Measurements from ENCODE around the gene PACSIN2.

The PACSIN2 gene

GRCh38 chr22:42878561-42879305 lies 136.2 kb downstream of the PACSIN2 start:
- no peak for DNase-seq

DNA sequence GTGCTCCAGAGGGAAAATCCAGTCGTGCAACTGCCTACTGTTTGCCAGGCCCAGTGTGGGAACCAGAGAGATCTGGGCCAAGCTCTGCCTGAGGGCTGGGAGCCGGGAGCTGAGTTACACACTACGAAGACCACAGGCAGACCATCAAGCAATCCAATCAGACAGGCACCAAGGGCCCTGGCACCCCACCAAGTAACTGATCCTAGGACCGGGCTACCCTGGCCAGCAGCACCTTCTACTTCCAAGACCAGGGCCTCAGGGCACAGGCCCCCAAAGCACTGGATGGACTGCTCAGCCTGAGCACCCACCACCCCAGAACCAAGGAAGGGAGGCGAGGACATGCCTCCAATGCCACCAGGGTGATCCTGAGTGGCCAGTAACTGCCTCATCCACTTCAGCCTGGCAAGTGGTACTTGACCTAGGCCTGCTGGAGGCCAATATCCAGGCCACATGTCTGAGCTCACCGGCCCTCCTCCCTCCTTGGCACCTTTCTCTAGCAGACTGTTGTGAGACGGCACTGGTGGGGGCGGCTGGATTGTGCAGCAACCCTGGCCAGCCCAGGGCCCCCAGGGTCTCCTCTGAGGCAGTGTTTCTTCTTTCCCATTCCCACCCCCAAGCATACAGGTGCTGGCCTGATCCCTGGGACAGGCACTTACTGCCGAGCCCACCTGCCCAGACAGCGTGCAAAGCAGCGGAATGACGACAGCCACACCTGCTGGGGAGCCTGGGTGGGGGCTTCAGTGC lies 137.2 kb downstream of the PACSIN2 start:
- DNase-seq = no peak

DNA sequence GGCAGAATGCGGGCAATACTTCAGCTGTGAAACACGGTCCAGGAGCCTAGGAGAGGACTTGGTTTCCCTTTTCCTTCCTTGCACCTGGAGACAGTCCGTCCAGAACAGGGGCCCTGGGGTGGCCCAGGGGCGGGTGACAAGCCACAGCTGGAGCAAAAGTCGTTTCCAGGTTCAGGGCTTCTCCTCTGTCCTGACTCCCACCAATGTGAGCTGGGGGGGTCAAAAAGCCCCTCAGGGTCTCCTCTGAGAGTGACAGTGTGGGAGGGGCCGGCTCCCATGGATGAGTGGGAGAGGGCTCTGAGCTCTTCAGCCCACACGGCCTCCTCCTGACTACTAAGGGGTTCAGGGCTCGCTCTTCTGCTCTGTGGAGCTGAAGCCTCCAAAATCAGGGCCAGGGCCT lies 137.8 kb downstream of the PACSIN2 start:
- DNase-seq = no peak

DNA sequence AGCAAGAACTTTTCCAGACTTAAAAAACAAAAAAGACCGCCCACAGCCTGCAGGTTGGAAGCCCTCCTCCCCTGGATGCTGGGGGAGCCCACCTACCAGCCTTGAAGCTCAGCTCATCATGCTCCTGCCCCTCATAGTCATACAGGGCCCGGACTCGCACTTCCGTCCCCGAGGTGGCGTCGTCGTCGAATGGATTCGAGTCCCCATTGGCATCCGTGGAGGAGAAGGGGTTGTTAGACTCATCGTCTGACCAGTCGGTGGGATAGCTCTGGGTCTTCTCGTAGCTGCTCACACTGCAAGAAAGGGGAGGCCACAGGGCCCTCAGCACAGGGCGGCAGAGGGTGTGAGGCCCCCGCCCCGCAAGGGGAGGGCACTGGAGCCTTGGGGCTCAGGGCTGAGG lies 138.9 kb downstream of the PACSIN2 start:
- no peak for DNase-seq

GRCh38 chr22:42874010-42874409 lies 140.9 kb downstream of the PACSIN2 start:
- DNase-seq = no peak

GRCh38 chr22:42873356-42873755 lies 141.6 kb downstream of the PACSIN2 start:
- no peak for DNase-seq

DNA sequence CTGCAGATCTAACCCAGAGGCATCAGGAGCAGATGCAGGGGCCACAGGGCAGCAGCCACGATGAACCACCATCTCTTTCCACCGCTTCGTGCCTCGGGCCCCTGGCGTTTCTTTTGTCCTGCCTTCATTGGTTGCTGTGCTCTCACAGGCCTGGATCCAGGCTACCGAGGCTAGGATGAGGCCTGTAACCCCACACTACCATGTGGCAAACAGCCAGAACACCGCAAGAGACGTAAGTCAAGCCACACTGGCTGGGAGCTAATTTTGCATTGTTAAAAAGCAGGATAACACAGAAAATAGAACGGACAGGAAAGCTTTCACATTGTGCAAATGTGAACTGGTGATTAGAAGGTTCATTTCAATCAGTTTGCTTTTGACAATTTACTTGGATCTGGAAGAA lies 142.1 kb downstream of the PACSIN2 start:
- DNase-seq = no peak

- no peak for DNase-seq
These were observed 143.6 kb downstream of the PACSIN2 start for GRCh38 chr22:42871146-42872050.

DNA sequence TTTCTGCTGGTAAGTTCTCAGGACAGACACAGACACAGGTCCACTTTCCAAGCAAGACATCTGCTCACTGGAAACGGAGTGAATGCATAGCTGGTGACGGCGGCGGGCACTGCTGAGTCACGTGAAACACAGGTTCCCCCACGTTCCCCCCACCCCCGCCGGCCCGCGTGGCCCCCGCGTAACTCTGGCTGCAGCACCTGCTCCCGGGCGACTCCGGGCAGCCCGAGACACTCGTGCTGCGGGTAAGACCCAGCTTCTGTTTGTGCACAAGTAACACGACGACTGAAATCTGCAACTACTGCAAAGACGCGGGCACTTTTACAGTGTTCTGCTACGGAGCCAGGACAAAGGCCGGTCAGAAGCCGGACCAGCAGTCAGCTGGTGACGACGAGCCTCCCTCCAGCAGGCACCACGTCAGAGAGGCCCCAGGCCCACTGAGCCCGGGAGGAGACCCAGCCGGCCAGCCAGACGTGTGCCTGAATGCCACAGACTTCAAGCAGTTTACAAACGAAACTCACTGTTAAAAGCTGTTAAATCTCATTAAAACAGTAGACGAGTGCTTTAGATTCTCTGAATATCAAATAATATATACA lies 145.0 kb downstream of the PACSIN2 start:
- DNase-seq = no peak

- no peak for DNase-seq
These were observed 145.5 kb downstream of the PACSIN2 start for GRCh38 chr22:42869463-42869862.

GRCh38 chr22:42868751-42869251 lies 146.1 kb downstream of the PACSIN2 start:
- DNase-seq = no peak

- no peak for DNase-seq
These were observed 148.8 kb downstream of the PACSIN2 start for GRCh38 chr22:42866100-42866499.

GRCh38 chr22:42865536-42865935 lies 149.4 kb downstream of the PACSIN2 start:
- no peak for DNase-seq

DNA sequence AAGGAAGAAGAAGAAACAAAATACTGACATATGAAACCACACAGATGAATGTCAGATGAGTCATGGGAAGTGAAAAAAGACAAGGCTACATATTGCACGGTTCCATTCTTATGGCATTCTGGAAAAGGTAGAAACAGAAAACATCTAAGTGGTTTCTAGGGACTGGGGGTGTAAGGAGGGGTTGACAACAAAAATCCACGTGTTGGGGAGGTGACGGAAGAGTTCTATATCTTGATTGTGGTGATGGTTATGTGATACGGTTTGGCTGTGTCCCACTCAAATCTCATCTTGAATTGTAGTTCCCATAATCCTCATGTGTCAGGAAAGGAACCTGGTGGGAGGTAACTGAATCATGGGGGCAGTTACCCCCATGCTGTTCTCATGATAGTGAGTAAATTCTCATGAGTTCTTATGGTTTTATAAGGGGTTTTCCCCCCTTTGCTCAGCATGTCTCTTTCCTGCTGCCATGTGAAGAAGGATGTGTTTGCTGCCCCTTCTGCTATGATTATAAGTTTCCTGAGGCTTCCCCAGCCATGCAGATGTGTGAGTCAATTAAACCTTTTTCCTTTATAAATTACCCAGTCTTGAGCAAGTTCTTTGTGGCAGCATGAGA lies 151.5 kb downstream of the PACSIN2 start:
- DNase-seq = peak; percentile 6

GRCh38 chr22:42862045-42862734 lies 152.8 kb downstream of the PACSIN2 start:
- no peak for DNase-seq

GRCh38 chr22:42860968-42861367 lies 154.0 kb downstream of the PACSIN2 start:
- DNase-seq = no peak

DNA sequence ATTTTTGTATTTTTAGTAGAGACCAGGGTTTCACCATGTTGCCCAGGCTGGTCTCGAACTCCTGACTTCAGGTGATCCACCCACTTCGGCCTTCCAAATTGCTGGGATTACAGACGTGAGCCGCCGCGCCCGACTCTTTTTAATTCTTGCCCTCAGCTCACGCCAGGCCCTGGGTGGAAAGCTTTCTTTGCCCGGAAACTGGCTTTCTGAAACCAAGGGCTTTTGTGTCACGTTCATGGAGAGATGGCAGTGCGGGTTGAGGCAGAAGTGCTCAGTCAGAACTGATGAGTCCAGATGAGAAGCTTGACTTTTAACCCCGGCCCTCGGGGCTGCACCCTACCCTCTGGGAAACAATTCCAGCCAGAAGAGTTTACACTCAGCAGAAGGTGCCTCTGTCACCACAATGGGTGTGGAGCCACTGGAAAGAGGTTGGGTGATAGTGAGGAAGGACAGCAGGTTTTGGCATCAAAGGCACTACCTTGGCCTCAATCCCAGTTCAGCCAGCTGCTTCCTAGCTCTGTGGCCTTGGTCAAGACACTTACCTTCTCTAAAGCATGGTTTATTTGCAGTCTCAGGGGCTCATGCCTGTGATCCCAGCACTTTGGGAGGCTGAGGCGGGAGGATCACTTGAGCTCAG lies 157.0 kb downstream of the PACSIN2 start:
- no peak for DNase-seq

GRCh38 chr22:42856865-42857704 lies 157.9 kb downstream of the PACSIN2 start, which contains the start of gene ARFGAP3:
ARFGAP3 (minus strand) TSS chr22:42857273; CDS start chr22:42857182, 91 bp downstream.
- DNase-seq = peak; percentile 96

DNA sequence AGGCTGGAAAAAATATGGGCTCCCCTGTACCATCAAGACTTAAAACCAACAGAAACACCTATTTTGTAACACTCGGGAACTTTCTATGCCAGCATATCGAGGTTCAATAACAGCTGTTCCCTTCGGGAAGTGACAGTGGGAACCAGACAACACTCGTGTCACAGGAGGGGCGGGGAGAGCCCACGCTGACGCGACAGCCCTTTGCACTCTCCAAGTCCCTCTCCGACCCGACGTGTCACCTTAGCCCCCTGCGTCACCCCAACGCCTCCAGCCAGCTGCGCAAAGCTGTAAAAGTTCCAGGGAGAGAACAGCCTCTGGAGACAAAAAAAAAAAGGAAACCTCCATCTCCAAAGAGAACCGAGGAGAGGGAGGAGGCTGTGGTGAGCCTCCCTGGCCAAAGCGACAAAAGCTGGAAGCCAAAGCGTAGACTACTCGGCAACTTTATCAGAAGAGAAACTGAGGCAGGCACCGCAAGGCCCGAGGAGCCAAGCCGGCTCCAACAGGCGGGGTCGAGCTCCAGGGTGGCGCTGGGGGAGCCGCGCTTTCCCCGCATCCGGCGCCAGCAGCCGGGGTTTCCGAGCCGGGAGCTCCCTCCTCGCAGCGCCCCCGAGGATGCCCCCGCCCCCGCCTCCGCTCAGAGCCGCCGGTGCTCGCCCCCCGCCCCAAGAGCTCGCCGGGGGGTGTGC lies 158.6 kb downstream of the PACSIN2 start:
- DNase-seq = peak; percentile 64
